ENCODE data around the gene CDH3. TPM values are rescaled to one million over a fixed set of nuclear protein-coding genes. Genes with fewer than 3 reads are reported as not detected.

CDH3 gene
- total and polyA plus RNA-seq, 2 experiments from 2014 or later, result 78.0 to 210 TPM

DNA sequence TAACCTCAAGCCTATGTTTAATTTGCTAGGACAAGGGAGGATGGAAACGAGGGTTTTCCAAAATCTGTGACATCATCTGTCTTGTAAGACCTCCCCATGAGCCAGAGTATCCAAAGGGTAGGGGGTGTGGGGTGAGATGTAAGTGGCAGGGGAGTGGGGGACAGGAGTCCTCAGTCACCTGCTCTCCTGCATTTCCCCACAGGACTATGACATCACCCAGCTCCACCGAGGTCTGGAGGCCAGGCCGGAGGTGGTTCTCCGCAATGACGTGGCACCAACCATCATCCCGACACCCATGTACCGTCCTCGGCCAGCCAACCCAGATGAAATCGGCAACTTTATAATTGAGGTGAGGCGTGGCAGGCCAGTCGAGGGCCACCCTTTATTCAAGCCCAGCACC, 50.5 kb downstream of the CDH3 start (continued):
- TF ChIP-seq, protein P1, sequence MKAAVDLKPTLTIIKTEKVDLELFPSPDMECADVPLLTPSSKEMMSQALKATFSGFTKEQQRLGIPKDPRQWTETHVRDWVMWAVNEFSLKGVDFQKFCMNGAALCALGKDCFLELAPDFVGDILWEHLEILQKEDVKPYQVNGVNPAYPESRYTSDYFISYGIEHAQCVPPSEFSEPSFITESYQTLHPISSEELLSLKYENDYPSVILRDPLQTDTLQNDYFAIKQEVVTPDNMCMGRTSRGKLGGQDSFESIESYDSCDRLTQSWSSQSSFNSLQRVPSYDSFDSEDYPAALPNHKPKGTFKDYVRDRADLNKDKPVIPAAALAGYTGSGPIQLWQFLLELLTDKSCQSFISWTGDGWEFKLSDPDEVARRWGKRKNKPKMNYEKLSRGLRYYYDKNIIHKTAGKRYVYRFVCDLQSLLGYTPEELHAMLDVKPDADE (IDR thresholded peaks at IDR 0.05), result no peak
- TF ChIP-seq JUNB (IDR thresholded peaks at IDR 0.05; ENCODE audit: unreplicated experiment), result no peak
- no peak for TF ChIP-seq ZNF331 (CRISPR knock-in tag; IDR thresholded peaks at IDR 0.05; ENCODE audit: low read depth)
- TF ChIP-seq EZH2phosphoT487 (IDR thresholded peaks at IDR 0.05; ENCODE audit: unreplicated experiment), result no peak
- TF ChIP-seq NANOG (IDR thresholded peaks at IDR 0.05; ENCODE audit: borderline replicate concordance), result no peak
- no peak for TF ChIP-seq POLR2AphosphoS5 (IDR thresholded peaks at IDR 0.05; ENCODE audit: low read depth)

DNA sequence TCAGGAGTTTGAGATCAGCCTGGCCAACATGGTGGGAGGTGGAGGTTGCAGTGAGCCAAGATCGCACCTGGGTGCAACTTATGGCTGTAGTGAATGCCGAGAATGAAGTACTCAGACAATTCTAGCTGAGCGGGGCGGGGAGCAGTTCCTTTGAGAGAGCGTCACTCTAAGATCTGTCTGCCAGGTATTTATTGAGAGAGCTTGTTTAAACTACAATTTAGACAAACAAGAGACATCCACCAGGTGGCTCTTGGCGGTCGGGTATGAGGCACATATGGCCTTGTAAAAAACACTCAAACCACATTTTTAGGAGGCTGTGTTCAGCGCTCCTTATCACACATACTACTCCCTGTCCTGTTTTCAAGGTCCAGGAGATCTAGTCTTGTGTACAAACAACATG, 51.4 kb downstream of the CDH3 start:
- Histone ChIP-seq H3K36me3 (ENCODE audit: insufficient read depth) (peaks cover 44% of the 10 kb centered on the region), H3K9me2 (ENCODE audit: insufficient read depth) (no peaks in the 10 kb centered on the region), H3K4me1 (ENCODE audit: insufficient read depth) (no peaks in the 10 kb centered on the region), H4K20me1 (replicated peaks; ENCODE audit: insufficient read depth) (peaks cover 6% of the 10 kb centered on the region), H3K4me3 (no peak overlapping the region), H3K79me2 (replicated peaks; ENCODE audit: insufficient read depth) (no peaks in the 10 kb centered on the region), H3K27me3 (ENCODE audit: insufficient read depth) (no peaks in the 10 kb centered on the region), H3K4me2 (no peak overlapping the region), H3K27ac (ENCODE audit: low read depth) (no peak overlapping the region), H3F3A (replicated peaks; ENCODE audit: low read depth) (peaks cover 3% of the 10 kb centered on the region), H2AFZ (no peak overlapping the region)
- ATAC-seq, result no peak
- no peak for DNase-seq (ENCODE audit: low spot score)
- Mint-ChIP-seq H3K4me1 (peaks cover 3% of the 10 kb centered on the region; the same call in 1 of the 3 replicates), H3K36me3 (ENCODE audit: low read depth) (peaks cover 55% of the 10 kb centered on the region), H3K27me3 (ENCODE audit: insufficient read depth, low read depth, poor library complexity) (peaks cover 2% of the 10 kb centered on the region), H3K9me3 (no peaks in the 10 kb centered on the region), H3K27ac (no peak overlapping the region), H3K4me3 (no peak overlapping the region)
- no peak for TF ChIP-seq ZNF114 (CRISPR knock-in tag; IDR thresholded peaks at IDR 0.05)
- TF ChIP-seq, protein P2, sequence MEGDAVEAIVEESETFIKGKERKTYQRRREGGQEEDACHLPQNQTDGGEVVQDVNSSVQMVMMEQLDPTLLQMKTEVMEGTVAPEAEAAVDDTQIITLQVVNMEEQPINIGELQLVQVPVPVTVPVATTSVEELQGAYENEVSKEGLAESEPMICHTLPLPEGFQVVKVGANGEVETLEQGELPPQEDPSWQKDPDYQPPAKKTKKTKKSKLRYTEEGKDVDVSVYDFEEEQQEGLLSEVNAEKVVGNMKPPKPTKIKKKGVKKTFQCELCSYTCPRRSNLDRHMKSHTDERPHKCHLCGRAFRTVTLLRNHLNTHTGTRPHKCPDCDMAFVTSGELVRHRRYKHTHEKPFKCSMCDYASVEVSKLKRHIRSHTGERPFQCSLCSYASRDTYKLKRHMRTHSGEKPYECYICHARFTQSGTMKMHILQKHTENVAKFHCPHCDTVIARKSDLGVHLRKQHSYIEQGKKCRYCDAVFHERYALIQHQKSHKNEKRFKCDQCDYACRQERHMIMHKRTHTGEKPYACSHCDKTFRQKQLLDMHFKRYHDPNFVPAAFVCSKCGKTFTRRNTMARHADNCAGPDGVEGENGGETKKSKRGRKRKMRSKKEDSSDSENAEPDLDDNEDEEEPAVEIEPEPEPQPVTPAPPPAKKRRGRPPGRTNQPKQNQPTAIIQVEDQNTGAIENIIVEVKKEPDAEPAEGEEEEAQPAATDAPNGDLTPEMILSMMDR (conservative IDR thresholded peaks at IDR 0.05; ENCODE audit: low read depth in 2 of 2), result 0 out of 4 replicates have a peak, but pooled peaks of 1 of the 2 experiments have one; percentile 6

DNA sequence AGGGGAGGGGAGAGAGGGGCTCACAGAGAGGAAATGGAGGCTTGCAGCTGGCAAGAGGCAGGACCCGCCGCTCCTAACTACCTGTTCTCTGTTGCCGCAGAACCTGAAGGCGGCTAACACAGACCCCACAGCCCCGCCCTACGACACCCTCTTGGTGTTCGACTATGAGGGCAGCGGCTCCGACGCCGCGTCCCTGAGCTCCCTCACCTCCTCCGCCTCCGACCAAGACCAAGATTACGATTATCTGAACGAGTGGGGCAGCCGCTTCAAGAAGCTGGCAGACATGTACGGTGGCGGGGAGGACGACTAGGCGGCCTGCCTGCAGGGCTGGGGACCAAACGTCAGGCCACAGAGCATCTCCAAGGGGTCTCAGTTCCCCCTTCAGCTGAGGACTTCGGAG, 53.0 kb downstream of the CDH3 start:
- Histone ChIP-seq H3K4me3 (no peak overlapping the region), H2AFZ (no peak overlapping the region), H3F3A (replicated peaks; ENCODE audit: low read depth) (peaks cover 3% of the 10 kb centered on the region), H3K9me2 (ENCODE audit: insufficient read depth) (no peaks in the 10 kb centered on the region), H3K4me2 (no peak overlapping the region), H4K20me1 (replicated peaks; ENCODE audit: insufficient read depth) (peaks cover 6% of the 10 kb centered on the region), H3K79me2 (replicated peaks; ENCODE audit: insufficient read depth) (no peaks in the 10 kb centered on the region), H3K27ac (ENCODE audit: low read depth) (0 out of 2 replicates have a peak overlapping the region, but pooled peaks have one; percentile 55), H3K4me1 (ENCODE audit: insufficient read depth) (no peaks in the 10 kb centered on the region), H3K36me3 (ENCODE audit: insufficient read depth) (peaks cover 28% of the 10 kb centered on the region), H3K27me3 (ENCODE audit: insufficient read depth) (no peaks in the 10 kb centered on the region)
- DNase-seq (ENCODE audit: low spot score) (no peak), ATAC-seq (no peak)
- Mint-ChIP-seq H3K27me3 (ENCODE audit: insufficient read depth, low read depth, poor library complexity) (peaks cover 2% of the 10 kb centered on the region), H3K9me3 (no peaks in the 10 kb centered on the region), H3K4me3 (no peak overlapping the region), H3K36me3 (ENCODE audit: low read depth) (peaks cover 39% of the 10 kb centered on the region), H3K4me1 (peaks cover 3% of the 10 kb centered on the region; the same call in 1 of the 3 replicates), H3K27ac (no peak overlapping the region)
- TF ChIP-seq, protein P3, sequence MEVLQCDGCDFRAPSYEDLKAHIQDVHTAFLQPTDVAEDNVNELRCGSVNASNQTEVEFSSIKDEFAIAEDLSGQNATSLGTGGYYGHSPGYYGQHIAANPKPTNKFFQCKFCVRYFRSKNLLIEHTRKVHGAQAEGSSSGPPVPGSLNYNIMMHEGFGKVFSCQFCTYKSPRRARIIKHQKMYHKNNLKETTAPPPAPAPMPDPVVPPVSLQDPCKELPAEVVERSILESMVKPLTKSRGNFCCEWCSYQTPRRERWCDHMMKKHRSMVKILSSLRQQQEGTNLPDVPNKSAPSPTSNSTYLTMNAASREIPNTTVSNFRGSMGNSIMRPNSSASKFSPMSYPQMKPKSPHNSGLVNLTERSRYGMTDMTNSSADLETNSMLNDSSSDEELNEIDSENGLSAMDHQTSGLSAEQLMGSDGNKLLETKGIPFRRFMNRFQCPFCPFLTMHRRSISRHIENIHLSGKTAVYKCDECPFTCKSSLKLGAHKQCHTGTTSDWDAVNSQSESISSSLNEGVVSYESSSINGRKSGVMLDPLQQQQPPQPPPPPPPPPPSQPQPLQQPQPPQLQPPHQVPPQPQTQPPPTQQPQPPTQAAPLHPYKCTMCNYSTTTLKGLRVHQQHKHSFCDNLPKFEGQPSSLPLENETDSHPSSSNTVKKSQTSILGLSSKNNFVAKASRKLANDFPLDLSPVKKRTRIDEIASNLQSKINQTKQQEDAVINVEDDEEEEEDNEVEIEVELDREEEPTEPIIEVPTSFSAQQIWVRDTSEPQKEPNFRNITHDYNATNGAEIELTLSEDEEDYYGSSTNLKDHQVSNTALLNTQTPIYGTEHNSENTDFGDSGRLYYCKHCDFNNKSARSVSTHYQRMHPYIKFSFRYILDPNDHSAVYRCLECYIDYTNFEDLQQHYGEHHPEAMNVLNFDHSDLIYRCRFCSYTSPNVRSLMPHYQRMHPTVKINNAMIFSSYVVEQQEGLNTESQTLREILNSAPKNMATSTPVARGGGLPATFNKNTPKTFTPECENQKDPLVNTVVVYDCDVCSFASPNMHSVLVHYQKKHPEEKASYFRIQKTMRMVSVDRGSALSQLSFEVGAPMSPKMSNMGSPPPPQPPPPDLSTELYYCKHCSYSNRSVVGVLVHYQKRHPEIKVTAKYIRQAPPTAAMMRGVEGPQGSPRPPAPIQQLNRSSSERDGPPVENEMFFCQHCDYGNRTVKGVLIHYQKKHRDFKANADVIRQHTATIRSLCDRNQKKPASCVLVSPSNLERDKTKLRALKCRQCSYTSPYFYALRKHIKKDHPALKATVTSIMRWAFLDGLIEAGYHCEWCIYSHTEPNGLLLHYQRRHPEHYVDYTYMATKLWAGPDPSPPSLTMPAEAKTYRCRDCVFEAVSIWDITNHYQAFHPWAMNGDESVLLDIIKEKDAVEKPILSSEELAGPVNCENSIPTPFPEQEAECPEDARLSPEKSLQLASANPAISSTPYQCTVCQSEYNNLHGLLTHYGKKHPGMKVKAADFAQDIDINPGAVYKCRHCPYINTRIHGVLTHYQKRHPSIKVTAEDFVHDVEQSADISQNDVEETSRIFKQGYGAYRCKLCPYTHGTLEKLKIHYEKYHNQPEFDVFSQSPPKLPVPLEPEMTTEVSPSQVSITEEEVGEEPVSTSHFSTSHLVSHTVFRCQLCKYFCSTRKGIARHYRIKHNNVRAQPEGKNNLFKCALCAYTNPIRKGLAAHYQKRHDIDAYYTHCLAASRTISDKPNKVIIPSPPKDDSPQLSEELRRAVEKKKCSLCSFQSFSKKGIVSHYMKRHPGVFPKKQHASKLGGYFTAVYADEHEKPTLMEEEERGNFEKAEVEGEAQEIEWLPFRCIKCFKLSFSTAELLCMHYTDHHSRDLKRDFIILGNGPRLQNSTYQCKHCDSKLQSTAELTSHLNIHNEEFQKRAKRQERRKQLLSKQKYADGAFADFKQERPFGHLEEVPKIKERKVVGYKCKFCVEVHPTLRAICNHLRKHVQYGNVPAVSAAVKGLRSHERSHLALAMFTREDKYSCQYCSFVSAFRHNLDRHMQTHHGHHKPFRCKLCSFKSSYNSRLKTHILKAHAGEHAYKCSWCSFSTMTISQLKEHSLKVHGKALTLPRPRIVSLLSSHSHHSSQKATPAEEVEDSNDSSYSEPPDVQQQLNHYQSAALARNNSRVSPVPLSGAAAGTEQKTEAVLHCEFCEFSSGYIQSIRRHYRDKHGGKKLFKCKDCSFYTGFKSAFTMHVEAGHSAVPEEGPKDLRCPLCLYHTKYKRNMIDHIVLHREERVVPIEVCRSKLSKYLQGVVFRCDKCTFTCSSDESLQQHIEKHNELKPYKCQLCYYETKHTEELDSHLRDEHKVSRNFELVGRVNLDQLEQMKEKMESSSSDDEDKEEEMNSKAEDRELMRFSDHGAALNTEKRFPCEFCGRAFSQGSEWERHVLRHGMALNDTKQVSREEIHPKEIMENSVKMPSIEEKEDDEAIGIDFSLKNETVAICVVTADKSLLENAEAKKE (CRISPR knock-in tag; IDR thresholded peaks at IDR 0.05), result no peak
- TF ChIP-seq, protein P2 (conservative IDR thresholded peaks at IDR 0.05; ENCODE audit: low read depth in 2 of 2), result no peak
- TF ChIP-seq POLR2AphosphoS5 (IDR thresholded peaks at IDR 0.05; ENCODE audit: low read depth), result 0 out of 2 replicates have a peak, but pooled peaks have one; percentile 16

Data from GM23338 (cell line).